ENCODE data around the gene NDUFAF8.

Gene NDUFAF8

GRCh38 chr17:81197409-81197795 lies 41.7 kb upstream of the NDUFAF8 start:
- no peak for TF ChIP-seq CTCF (conservative IDR thresholded peaks at IDR 0.05; ENCODE audit: low read depth, low read length)
- DNase-seq (ENCODE audit: low read depth) = no peak
- H3K4me3 ChIP-seq (ENCODE audit: low read length) = no peak overlapping the region

GRCh38 chr17:81197831-81198490 lies 41.2 kb upstream of the NDUFAF8 start:
- no peak for DNase-seq (ENCODE audit: low read depth)
- no peak for TF ChIP-seq CTCF (conservative IDR thresholded peaks at IDR 0.05; ENCODE audit: low read depth, low read length)
- H3K4me3 ChIP-seq (ENCODE audit: low read length) = no peak overlapping the region

- DNase-seq (ENCODE audit: low read depth) = no peak
- no peak overlapping the region for H3K4me3 ChIP-seq (ENCODE audit: low read length)
- no peak for TF ChIP-seq CTCF (conservative IDR thresholded peaks at IDR 0.05; ENCODE audit: low read depth, low read length)
Measured at GRCh38 chr17:81198826-81199481, 40.2 kb upstream of the NDUFAF8 start.

GRCh38 chr17:81199482-81199830 lies 39.7 kb upstream of the NDUFAF8 start:
- no peak for DNase-seq (ENCODE audit: low read depth)
- H3K4me3 ChIP-seq (ENCODE audit: low read length) = no peak overlapping the region
- no peak for TF ChIP-seq CTCF (conservative IDR thresholded peaks at IDR 0.05; ENCODE audit: low read depth, low read length)

- DNase-seq (ENCODE audit: low read depth) = no peak
- no peak overlapping the region for H3K4me3 ChIP-seq (ENCODE audit: low read length)
- TF ChIP-seq CTCF (conservative IDR thresholded peaks at IDR 0.05; ENCODE audit: low read depth, low read length) = no peak
Measured at GRCh38 chr17:81200201-81200600, 38.9 kb upstream of the NDUFAF8 start.

- peak; percentile 37 for DNase-seq (ENCODE audit: low read depth)
- peak; percentile 75 for TF ChIP-seq CTCF (conservative IDR thresholded peaks at IDR 0.05; ENCODE audit: low read depth, low read length)
- H3K4me3 ChIP-seq (ENCODE audit: low read length) = no peak overlapping the region
Measured at GRCh38 chr17:81200695-81201580, 38.2 kb upstream of the NDUFAF8 start.
